SK-N-DZ (cell line): ENCODE measurements around the gene RYR3.

Source experiments
- DNase-seq: peaks from one replicate; pipeline ENCODE4 v3.0.0-alpha.2; 2015; ENCODE audit warnings: low spot score

The RYR3 gene

DNA sequence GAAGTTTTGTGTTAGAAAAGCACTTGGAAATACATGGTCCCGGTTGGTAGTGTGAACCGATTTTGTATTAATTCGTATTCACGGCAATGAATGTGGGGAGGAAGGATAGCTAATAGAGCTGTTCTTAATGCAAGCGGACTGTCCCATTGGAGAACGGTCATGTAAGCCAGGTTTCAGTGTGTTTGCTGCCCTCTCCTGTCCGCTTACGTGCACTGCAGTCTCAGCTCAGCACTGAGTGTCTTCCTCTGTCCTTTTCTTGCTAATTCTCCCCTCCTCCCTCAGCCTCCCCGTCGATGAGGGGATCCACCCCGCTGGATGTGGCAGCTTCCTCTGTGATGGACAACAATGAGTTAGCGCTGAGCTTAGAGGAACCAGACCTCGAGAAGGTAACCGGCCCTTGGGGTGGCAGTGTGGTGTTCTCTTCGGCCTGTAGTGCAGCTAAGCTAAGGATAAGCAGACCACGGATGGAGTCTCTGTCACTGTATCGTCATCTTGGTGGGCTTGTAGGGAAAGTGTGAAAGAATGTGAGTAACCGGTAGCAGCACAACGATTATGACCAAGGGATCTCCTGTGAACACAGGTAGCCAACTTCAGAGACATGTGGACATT, 390.0 kb downstream of the RYR3 start:
- DNase-seq, result peak; percentile 74

DNA sequence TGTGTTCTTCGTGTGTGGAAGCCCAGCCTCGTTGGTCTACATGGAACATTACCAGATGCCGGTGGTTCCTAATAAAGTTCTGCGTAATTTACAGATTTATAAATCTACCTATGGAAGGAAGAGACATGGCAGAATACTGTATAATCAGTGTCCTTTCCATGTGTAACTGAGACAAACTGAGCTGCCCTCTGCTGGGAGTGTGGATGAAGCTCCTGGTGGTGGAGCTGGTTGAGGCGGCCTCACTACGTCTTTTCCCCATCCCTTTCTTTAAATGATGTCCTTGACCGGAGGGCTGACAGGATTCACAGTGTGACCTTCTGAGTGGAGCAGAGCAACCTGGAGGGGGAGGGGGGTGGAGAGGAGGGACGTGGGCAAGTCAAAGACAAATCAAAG, 390.5 kb downstream of the RYR3 start:
- no peak for DNase-seq

DNA sequence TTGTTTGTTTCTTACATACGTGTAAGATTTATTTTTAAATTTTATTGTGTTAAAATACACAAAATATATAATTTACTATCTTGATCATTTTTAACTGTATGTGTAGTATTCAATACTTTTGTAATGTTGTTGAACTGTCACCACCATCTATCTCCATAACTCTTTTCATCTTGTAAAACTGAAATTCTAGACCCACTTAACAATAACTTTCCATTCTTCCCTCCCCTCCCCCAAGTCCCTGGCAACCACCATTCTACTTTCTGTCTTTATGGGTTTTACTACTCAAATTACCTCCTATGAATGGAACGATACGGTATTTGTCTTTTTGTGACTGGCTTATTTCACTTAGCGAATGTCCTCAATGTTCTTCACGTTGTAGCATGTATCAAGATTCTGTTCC, 395.4 kb downstream of the RYR3 start:
- DNase-seq, result no peak

DNA sequence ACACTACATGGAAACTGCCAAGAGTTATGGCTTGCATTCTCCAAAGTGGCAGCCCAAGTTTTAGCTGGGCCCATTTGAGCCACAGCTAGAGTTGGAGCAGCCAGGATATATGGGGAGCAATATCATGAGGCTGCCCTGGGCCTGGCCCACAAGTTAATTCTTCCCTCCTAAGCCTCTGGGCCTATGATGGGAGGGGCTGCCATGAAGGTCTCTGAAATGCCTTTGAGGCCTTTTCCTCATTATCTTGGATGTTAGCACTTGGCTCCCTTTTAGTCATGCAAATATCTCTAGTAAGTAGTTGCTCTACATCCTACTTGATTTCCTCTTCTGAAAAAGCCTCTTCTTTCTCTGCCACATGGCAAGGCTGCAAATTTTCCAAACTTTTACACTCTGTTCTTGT, 400.0 kb downstream of the RYR3 start:
- no peak for DNase-seq

DNA sequence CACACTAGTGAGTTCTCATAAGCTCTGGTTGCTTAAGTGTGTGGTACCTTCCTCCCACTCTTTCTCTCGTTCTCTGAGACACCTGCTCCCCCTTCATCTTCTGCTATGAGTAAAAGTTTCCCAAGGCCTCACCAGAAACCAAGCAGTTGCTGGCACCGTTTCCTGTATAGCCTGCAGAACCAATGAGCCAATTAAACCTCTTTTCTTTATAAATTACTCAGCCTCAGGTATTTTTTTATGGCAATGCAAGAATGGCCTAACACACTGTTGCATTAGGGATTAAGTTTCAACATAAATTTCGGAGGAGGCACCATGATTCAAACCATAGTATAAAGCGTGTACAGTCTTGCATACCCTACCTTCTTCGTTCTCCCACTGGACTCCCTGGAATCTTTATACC, 405.3 kb downstream of the RYR3 start:
- DNase-seq, result no peak

DNA sequence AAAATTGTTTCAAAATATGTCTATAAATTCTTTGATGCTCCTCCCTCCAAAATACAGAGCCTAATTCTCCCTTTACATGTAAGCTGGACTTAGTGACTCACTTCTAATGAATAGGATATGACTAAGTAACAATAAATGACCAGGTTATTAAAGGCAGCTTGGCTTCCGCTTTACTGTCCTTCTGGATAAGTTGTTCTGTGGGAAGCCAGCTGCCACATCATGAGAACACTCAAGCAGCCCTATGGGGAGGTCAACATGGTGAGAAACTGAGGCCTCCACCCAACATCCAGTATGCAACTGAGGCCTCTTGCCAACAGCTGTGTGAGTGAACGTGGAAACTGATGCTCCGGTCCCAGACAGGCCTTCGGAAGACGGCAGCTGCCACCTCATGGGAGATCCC, 410.2 kb downstream of the RYR3 start:
- no peak for DNase-seq

DNA sequence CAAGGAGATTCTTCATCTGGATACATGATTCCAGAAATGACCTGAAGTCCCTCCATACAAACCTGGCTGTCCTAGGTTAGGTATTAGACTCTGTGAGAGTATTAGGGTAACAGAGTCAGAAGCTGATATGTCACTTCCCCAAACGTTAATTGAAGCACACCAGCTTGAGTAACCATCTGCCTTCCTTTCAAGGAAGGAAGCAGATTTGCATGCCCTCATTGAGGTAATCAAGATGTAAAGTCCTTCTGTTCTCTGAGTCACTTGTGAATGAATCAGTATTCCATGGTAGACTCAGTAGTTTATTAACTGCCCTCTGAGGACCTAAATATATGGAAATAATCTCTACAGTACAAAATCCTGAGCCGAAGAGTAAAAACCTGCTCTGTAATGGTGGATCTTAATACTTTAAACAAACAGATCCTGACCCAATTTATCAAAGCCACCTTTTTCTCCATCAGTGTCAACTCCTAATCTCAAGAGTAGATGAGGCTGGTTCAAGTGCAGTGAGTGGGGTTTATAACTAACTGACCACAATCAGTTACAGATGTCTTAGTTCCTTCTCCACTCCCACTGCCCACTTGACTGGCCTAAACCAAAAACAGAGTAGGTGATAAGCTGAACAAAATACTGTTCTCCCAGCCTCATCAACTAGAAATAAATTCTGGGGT, 411.4 kb downstream of the RYR3 start:
- no peak for DNase-seq

DNA sequence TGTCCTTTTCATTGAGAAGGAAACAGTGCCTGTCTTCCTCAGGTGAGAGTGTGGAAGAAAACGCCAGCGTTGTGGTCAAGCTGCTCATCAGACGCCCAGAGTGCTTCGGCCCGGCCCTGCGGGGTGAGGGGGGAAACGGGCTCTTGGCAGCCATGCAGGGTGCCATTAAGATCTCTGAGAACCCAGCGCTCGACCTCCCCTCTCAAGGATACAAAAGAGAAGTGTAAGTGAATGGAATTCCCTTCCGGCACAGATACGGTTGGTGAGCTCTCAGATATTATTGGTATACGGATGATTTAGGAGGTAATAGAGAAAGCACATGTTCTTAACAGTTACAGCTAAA, 411.9 kb downstream of the RYR3 start:
- DNase-seq, result no peak

DNA sequence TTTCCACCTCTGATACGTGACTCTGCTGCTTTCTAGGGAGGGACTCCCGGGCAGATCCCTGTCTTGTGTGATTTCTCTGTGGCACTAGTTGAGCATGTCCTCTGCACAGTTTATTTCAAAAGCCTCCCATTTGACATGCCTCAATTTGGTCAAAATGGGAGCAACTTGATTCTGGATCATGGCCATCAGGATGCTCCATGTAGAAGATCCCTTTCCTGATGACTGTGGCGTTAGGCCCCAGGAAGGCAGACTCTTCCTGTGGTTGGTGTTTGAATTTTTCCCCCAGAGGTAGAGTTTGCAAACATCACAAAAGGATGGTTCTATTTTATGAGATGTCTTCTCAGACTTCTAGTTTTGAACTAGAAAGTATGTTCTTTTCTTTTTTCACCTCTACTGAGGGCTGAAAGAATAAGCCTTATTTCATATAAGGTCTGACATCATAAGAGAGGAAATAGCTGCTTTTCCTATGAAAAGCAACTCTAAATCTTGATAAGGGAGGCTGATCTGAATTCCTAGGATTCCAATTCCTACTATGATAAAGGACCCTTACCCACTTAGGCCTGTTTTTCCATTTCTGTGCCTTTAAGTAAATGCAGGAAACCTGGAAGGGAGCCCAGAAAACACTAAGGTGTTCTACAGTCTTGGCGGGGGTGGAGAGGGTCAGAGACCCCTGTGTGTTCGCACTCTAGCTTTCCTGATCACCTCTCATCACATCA, 413.7 kb downstream of the RYR3 start:
- DNase-seq, result no peak

DNA sequence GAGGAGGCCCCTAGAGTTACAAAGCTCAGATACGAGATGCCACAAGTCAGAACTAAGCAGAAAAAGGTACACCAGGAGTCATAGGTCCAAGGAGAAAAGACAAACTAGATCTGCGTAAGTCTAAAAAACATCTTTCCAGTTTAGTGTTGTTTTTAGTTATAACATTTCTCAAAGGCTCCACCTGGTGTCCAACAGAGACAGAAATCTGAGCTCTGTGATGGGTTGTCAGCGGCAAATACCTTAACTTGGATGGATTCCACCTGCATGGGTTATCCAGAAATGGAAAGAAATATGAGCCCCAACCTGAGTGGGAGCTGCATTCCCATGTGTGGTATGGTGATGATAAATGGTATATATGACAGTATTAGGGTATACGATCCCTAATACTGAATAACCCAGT, 418.9 kb downstream of the RYR3 start:
- no peak for DNase-seq

DNA sequence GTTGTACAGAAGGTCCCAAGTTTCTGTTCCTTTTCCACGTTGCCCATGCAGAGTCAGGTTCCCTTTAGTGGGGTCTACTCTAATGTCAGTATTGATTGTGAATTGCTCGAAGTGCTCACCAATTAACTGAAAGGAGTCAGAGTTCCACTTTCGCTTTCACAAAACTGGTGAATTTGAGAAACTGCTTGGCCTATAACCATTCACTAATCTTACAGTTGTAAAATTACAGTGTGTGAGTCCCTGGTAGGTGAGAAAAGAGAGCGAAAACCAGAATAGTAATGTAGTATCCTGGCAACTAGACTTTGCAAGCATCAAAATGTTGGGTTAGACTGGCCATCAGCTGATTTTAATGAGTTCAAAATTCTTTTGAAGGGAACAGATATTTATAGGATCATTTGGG, 420.0 kb downstream of the RYR3 start:
- DNase-seq, result no peak

DNA sequence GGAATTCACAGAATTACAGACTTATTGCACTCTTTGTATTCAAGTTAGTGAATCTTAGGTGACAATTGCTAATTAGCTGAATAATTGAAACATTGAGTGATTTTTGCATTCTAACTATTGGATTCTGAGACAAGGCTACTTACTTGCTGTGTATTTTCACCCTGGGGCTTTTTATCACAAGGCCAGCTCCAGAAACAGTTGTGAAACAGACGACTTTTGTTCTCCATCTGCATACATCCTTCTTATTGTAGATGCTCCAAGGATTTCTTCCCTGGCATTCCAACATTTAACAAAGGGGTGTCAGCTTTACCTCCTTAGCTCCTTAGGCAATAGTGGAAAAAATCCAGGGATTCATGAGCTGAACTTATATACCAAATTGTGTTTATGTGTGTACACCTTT, 424.4 kb downstream of the RYR3 start:
- DNase-seq, result no peak

DNA sequence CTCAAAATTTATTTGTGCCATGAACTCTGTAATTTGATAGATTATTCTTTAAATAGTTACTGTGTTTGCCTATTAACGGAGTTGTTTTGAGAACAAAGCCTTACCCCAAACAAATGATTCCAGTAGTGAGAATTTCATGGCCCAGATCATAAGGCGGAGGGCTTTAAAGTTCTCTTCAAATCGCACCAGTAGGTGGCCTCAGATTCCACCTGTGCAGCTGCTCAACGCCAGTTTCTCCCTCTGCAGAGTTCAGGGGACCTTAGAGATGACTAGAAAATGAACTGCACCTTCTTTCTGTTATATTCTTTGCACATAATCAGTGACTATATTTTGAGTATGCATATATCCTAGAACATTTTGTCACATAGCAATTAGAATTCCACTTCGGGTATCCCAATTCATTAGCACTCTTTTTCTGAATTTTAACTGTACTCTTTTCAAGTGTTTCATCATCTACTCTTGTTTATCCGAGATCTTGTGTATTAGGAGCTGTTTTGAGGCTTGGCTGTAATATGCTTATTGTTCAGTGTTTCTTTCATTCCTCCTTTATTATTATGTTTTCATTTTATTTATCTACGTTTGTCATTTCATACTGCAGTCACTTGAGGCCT, 425.0 kb downstream of the RYR3 start:
- peak; percentile 41 for DNase-seq

DNA sequence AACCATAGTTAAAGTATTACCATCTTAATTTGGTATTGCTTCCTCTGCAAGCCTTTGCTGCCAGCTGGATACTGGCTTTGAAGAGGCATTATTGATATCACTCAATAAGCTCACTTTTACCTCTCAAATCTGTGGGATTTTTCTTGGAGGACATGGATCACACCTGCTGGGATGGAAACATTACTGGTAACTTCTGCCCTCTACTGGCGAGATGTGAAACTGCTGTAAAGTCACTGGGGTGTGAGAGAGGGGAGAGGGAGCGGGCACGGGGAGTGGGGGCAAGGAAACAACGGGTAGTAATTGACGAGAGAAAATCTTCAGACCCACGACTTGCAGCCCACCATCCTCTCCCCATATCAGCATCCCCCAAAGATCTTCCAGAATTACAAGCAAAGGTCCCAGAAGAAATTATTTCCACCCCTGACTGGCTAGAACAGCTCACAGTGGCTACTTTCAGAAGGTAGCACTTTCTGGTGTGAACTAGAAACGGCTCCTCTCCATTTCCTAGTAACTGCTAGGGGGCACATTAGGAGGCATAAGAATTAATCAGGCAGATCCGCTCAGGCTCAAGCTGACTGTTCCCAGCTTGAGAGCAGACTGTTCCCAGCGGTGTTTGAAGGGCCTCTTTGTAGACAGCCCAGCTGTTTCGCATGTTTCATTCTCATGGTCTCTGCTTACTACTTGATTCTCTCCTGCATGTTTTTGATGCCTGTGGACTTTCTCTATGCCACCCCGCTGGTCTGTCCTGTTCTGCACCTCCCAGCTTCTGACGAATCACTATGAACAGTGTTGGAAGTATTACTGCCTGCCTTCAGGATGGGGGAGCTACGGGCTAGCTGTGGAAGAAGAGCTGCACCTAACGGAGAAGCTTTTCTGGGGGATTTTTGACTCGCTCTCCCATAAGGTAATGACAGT, 427.2 kb downstream of the RYR3 start:
- peak; percentile 51 for DNase-seq

DNA sequence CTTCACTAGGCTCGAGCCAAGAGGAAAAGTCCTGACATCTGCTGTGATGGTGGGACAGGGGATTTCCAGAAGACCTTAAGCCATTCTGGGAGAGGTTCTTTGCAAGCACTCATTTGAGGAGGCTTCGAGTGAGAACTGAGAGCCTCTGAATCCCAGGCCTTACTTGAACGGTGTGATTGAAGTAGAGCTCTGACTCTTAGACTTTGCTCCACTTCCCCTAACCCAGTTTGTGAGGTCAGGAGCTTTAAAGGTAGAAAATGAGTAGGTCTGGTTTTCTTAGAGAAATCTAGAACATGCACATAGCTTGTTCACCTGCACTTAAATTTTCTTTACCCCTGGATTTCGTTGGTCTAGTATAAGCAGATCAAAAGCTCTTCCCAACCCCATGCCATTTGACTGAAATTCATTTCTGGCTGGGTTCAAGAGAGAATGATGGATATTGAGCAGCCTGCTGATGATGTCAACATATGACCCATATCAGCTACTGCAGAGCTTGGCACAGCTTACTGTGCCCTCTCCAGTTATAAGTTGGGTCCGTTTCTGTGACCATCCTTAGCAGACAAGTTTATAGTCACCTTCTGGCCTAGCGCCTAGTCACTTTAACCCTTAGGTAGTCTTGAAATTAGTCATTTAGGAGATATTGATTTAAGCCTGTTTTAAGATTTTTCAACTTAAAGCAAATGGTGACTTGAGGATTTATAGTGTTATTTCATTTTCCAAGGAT, 428.3 kb downstream of the RYR3 start:
- DNase-seq, result no peak

DNA sequence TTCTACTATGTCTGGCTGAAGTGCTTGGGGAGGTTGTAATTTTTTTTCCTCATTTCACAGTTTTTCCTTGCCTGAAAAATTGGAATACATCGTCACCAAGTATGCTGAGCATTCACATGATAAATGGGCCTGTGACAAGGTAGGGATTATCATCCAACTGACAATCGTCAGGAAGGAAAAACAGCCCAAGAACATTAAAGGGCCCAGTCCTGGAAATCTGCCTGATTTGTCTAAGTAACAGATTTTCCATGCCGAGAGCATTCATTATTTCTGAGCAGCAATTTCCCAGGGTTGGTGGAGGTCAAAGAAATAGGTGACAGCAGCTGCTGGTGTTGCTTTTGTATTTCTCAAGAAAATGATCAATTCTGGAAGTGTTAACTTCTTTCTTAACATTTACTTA, 431.5 kb downstream of the RYR3 start:
- DNase-seq, result no peak

DNA sequence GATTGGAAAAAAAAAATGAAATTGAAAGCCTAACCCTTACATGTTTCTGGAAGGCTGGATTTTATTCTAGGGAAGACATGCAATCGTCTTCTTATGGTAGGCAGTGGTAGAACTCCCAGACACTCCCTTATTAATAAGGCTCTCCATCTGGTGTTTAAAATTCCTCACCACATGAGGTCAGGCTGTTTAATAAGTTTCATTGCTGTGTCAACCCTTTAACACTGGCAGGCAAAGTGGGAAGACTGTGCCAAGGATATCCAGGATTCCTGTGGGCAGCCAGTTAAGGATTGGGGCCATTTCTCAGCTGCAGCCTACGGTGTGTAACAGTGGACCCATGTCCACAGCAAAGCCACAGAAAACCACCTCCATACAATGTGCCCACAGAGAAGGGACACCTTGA, 432.0 kb downstream of the RYR3 start:
- no peak for DNase-seq

DNA sequence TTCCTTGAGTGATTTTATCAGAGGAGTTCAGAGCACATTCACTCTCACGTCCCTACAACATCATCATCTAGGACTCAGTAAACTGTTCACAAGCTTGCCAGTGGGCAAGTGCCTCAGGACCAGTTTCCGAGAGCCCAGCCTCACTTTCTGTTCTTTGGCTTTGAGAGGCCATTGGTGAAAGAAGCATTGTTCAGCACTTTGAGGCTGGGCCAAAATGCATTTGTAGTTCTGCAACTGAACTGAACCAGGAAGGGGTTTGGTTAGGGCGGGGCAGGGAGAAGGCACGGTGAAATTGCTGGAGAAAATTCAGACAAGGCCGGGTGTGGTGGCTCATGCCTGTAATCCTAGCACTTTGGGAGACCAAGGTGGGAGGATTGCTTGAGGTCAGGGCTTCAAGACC, 435.4 kb downstream of the RYR3 start:
- DNase-seq, result no peak

DNA sequence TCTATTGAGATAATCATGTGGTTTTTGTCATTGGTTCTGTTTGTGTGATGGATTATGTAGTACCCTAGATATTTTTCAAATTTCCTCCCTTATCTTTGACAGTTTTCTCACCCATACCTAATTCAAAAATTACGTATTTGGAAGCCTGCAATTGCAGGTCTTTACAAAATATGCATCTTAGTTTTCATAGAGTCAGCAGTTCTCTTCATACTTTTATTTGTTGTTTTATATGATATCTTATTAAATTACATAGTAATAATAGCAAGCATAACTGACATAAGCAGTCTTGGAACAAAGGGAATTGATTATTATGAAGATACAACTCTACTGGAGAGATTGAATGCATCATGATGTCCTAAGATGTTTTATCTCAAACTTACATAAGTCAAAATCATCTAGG, 442.2 kb downstream of the RYR3 start:
- no peak for DNase-seq

DNA sequence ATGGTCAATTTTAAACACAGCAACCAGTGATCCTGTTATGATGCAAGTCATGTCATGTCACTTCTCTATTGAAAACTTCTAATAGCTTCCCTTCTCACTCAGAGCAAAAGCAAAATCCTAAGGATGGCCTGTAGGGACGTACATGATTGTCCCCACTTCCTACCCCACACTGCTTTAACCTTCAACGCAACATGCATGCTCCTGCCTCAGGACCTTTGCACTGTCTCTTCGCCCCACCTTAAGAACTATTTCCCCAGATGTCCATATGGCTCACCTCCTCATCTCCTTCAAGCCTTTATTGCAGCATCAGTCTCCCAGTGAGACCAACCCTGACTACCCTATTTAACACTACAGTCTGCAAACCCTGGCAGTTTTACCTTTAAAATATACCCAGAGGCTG, 443.5 kb downstream of the RYR3 start:
- DNase-seq, result no peak

DNA sequence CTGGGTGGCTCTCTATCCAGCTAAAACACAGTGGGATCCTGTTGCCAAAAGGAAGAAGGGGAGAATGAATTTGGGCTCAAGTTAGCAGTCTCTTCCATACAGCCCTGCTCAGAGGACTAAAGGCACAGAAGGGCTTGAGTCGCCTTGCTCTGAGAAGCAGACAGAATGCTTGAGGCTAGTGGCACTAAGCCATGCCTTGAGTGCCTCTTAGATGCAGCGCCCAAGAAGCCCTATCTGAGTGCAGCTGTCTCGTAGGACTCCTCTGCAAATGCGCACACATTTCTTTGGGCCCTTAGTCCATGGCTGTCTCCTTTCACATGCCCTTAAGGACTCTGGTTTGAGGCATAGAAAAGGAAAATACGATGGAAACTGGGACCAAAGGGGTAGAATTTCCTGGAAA, 446.2 kb downstream of the RYR3 start:
- DNase-seq, result no peak
